Stomach (tissue), 4 donors: ENCODE measurements around the gene USP37.

Experiments used
- EP300 ChIP-seq: sonication (generic); formaldehyde crosslinking; IDR thresholded peaks from one replicate; pipeline ENCODE4 v1.6.1; 2017; ENCODE audit warnings: antibody characterized with exemption
- POLR2A ChIP-seq, 4 donors: fragments of 450-650 bp; IDR thresholded peaks; one replicate each; pipeline ENCODE4 v1.6.1; 2016; ENCODE audit warnings: antibody characterized with exemption in 4 of 4, control low read depth in 2 of 4, mild to moderate bottlenecking in 1 of 4, moderate library complexity in 1 of 4
- POLR2AphosphoS5 ChIP-seq, 3 donors: sonication (generic); formaldehyde crosslinking; IDR thresholded peaks; one replicate each; pipeline ENCODE4 v1.6.1; 2016; ENCODE audit warnings: antibody characterized with exemption in 3 of 3
- TF ChIP-seq, protein P1 (sequence below), 7 experiments: fragments of 450-650 bp in 4 of 7; fragments of 200-600 bp in 3 of 7; sonication (generic) in 3 of 7; IDR thresholded peaks; one replicate each; pipeline ENCODE4 v1.5.1; 2016 to 2019; ENCODE audit warnings: antibody characterized with exemption in 7 of 7, control low read depth in 2 of 7, mild to moderate bottlenecking in 1 of 7

DNA sequence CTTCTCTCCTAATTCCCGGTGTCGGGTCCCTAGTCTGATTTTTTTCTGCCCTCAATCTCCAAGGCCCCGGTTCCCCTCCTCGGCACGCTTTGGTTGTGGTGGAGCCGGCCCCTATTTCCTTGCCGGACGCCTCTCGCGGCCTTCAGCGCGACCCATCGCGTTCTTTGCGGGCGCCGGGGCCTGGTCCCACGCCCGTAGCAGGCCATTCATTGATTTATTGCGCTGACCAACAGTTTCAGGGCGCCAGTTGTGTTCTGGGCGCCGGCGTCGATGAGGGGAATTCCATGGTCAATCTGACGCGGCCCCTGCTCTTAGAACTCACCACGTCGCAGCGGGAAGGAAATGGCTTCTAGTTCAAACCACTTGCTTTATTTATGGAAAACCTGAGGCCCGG lies 884 bp upstream of the USP37 start:
- TF ChIP-seq, protein P1, sequence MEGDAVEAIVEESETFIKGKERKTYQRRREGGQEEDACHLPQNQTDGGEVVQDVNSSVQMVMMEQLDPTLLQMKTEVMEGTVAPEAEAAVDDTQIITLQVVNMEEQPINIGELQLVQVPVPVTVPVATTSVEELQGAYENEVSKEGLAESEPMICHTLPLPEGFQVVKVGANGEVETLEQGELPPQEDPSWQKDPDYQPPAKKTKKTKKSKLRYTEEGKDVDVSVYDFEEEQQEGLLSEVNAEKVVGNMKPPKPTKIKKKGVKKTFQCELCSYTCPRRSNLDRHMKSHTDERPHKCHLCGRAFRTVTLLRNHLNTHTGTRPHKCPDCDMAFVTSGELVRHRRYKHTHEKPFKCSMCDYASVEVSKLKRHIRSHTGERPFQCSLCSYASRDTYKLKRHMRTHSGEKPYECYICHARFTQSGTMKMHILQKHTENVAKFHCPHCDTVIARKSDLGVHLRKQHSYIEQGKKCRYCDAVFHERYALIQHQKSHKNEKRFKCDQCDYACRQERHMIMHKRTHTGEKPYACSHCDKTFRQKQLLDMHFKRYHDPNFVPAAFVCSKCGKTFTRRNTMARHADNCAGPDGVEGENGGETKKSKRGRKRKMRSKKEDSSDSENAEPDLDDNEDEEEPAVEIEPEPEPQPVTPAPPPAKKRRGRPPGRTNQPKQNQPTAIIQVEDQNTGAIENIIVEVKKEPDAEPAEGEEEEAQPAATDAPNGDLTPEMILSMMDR (IDR thresholded peaks at IDR 0.05) = no peak
- TF ChIP-seq POLR2A (IDR thresholded peaks at IDR 0.05) = no peak
- no peak for TF ChIP-seq EP300
- TF ChIP-seq POLR2AphosphoS5 (IDR thresholded peaks at IDR 0.05) = no peak
